Stimulated activated CD4-positive, alpha-beta T cell treated with anti-CD3 and anti-CD28 coated beads, TNF-alpha, amount 100 ng/mL, for 24 hours (primary cell): ENCODE results near the gene EVC.
"Not testable (repeated sequence)": the region's sequence is repeated elsewhere in the genome, so short reads cannot be mapped to it uniquely, and the experiment has no call there.

ENCODE experiments used
- DNase-seq, 3 experiments: peaks; one replicate each; pipeline ENCODE4 v3.0.0-alpha.2; 2020; ENCODE audit warnings: low read depth in 3 of 3

Gene EVC

DNA sequence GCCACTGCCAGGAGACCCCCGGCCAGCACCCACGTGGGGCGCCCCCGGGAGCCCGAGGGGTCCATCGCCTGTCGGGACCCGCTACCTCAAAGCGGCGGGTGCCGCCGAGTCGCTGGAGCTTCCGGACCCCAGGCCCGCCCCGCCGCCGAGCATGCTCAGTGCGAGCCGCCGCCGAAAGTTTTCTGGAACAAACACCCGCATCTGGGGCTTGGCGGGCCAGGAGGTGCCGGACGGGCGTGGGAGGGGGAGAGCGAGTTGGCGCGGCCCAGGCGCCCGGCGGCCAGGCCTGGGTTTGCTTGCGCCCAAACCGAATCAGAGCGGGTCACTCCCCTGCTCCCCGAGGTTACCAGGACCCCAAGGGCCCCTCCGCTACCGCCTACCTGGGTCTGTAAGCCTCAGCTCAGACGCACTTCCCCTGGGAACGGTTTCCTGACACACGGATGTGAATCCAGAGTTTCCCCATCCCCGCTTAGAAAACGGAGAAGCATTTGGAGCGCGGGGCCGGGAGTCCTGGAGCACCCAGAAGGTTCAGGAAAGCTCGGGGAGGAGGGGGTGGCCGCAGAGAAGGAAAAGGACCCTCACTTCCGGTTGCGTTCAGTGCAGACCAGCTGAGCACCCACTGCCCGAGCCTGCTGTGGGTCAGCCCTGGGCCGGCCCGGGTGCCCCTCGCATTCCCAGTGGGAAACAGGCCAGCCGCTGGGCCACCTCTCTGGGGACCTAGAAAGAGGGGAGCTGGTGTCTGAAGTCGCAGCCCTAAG, 2.4 kb upstream of the EVC start, which contains the start of gene EVC2:
Gene EVC2, minus strand, starts transcription at position 111 of the 758 bp plus-strand sequence. Its CDS starts 46 bp downstream, at position 65.
- DNase-seq: peak in 1 of 3 experiments; percentile 21

DNA sequence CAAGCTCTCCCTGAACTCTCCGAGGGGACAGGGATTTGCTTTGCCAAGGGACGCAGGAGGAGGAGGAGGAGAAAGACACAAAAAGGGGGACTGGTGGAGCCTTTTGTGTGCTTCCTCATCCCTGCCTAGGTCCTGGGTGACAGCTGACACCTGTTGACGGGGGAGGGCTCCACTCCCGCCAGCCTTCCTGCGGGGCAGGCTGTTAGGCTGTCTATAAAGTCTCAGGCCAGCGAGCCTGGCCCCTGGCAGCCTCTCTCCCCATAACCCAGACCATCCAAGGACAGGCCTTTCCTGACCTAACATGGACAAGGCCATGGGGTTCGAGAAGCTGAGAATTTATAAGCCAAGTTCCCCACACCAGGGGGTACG, 1.8 kb upstream of the EVC start:
- DNase-seq: no peak

DNA sequence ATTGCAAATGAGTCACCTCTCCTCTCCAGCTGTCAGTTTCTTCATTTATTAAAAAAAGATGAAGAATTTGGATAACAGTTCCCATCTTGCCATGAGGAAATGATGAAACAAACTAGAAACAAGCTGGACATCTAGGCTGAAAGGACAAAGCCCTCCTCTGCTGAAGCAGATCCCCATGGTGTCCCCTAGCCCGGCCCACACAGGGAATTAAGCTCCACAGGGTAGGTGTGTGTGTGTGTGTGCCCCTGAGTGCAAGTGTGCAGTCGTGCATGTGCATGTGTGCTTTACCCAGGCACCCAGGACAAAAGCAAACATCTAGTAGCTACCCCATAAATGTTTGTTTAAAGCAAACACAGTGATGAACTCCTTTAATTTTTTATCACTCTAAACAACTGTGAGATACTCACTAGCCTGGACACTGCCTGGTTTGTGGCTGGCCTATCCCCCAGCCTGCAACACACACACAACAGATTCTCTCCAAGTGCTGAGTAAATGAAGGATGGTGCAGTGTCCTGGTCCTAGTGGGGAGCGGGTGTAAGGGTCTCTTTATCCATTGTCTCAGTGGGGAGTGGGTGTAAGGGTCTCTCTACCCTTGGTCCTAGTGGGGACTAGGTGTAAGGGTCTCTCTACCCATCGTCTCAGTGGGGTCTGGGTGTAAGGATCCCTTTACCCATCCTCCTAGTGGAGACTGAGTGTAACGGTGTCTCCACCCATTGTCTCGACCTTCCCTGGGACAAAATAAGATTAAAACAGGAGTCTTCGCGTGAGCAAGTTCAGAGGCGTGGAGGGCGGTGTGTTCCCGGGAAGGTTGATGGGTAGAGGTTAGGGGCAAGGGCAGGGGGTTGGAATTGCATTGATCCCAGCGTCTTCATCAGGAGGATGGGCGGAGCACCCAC, 688 bp upstream of the EVC start:
- DNase-seq: no peak

DNA sequence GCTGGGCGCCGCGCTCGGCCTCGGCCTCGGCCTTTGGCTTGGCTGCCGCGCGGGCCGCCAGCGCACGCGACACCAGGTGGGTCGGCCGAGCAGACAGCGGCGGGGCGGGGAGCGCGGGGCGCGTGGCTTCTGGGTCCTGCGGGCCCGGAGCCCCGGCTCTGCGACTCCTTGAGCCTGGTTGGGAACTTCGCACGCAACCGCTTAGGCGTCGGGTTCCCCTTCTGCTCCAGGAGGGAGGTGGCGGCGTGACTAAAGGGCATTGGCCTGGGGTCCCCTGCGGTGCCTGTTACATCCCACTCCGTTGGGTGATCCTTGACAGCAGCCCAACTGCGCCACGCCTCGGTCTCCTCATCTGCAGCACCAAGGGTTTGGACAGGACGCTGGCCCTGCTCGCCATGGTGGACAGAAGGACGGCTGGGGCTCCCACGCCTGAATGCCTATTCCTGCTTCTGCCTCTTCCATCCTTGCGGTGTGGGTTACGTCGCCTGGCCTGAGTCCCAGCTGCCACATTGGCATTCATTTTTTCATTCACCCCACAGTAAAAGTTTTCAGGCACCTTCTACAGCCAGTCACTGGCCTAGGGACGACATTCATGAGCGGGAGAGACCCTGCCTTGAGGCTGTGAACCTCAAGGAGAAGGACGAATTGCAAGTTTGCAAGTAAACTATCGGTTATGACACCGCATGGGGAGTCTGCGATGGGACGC, 631 bp downstream of the EVC start:
- no peak for DNase-seq

DNA sequence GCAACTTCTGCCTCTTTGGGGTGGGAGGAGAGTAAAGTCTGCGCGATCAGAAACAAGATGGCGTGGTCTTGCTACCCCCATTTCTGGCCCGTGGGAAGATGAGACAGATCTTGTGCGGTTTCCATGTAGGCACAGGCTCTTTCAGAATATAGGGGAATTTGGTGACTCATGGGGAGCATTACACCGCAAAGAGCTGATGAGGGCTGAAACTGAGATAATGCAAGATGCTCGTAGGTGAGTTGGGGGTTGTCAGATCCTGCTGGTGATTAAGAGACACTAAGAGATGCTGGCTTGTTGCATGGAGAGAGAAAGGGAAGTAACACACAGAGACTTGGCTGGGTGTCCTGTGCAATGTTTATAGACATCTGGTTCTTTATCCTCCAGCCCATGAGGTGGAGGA, 1.5 kb downstream of the EVC start:
- peak in 1 of 3 experiments; percentile 10 for DNase-seq

DNA sequence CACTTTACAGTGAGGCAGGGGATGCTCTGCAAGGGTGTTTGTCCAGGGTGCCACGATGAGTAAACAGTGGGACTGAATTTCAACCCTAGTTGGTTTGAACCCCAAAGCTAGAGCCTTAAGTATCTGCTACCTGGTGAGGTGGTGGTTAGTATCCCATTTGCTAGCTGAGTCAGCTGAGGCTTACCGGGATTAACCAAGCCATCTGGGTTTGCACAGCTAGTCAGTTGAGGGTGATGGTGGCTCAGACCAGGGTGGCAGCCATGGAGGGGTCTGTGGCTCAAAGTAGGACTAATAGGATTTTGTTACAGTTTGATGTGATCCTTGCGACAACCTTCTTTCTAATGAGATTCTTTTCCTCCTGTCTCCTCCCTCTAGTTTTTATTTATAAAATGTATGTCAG, 1.9 kb downstream of the EVC start:
- DNase-seq: no peak

DNA sequence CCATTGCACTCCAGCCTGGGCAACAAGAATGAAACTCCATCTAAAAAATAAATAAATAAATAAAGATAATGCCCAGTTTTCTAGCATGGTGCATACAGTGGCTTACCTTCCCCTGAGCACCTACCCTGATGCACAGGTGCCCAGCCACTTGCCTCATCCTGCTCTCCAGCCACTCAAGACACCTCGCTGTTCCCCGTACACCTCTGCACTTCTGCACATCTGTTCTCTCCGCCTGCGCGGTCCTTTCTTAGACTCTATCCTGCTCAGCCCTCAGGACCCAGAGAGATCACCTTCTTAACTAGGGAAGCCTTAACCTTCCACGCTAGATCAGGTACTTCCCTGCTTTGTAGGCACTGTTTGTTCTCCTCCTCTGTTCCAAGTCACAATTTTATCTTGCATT, 2.9 kb downstream of the EVC start:
- DNase-seq: no peak

DNA sequence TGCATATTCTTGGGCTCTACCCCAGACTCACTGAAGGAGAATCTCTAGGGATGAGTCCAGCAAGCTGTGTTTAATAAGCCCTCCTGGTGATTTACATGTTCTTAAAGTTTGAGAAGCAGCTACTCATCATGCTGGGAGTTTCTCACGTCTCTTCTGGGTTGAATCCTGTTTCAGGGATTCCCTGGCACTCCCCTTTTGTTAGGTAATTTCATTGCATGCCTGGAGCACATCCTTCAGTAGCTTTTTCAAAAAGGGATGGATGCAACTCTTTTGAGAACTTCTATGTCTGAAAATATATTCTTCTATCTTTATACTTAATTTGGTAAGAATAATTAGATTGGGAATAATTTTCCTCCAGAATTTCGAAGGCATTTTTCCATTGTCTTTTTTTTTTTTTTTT, 4.4 kb downstream of the EVC start:
- no peak for DNase-seq

DNA sequence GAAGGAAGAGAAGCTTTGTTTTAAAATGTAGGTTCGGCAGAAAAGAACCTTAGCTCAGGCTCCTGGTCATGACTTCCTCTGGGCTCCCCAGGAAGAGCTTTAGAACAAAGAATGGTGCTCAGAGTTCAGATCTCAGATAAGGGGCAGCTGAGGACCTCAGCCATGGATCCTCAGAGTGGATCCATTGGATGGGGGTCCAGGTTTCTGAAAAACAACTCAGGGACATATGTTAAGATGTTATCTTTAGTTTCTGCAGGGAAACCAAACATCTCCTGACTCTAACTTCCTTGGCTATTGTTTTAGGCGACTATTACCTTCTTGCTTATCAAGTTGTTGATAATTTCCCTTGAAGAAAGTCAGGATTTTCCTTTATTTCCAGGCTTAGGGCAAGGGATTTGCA, 5.4 kb downstream of the EVC start:
- DNase-seq: no peak

DNA sequence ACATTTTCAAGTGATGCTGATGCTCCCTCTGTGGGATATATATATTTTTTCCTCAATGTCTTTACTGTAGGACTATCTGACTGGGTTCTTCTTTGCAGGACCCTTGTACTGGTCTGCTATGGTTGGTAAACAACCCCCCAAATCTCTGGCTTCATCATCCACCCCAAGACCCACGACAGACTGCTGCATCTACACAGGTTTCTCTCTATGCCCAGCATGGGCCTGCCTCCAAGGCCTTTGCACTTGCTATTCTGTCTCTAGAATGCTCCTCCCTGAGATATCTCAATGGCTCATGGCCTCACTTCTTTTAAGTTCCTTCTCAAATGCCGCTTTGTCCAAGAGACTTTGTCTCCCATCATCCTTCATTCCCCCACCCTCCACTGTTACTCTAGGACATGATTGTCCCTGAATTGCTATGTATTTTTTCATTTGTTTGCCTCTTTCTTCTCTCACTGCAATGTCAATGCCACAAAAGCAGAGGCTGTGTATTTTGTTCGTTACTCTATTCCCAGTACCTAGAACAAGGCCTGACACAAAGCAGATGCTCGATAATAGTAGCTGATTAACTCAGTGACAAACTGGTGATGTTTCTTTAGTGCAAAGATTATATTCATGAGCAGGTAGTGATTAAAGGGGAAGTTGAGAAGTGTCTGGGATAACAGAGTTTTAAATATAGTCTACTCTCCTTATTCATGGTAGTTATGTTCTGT, 6.6 kb downstream of the EVC start:
- no peak for DNase-seq

DNA sequence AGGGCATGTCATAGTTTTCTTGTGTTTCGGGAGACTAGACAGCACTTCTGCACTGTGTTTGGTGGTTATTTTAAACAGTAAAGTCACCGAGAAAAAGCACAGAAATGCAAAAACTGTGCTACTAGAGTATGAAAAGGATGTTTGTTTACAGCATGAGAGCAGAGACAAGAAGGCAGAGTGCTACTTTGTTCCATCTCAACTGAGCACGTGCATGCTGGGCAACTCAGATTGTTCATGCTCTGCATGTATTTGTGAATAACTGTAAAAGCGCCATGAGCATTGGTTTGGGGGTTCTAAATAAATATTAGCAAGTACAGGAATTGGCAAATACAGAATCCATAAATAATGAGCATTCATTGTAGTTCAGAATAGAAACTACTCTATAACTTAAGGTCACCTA, 7.4 kb downstream of the EVC start:
- no peak for DNase-seq

DNA sequence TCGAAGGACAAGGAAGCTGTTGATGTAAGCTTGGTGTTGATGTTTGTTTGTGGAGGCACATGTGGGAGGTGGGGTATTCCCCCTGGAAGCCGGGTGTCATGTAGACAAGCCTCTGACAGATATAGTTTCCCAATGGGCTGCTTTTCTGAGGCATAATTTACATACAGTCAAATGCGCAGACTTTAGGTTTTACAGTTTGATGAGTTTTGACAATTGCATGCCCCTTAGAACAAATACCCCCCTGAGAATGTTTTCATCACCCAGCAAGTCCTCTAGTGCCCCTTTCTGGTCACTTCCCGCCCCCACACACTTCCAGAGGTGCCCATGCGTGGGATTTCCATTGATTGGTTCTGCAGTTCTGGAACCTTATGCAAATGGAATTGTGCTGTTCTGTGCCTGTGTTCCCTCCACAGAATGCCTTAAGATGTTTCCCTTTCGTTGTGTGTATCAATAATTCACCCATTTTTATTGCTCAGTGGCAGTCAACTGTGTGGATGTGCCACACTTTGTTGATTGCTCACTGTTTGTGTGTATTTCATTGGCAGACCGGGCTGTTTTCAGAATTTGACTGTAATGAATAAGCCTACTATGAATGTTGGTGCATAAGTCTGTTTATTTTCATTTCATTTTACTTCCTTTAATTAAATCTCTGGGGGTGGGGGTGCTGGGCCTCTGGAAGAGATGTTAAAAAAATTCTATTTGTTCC, 8.5 kb downstream of the EVC start:
- DNase-seq: no peak

DNA sequence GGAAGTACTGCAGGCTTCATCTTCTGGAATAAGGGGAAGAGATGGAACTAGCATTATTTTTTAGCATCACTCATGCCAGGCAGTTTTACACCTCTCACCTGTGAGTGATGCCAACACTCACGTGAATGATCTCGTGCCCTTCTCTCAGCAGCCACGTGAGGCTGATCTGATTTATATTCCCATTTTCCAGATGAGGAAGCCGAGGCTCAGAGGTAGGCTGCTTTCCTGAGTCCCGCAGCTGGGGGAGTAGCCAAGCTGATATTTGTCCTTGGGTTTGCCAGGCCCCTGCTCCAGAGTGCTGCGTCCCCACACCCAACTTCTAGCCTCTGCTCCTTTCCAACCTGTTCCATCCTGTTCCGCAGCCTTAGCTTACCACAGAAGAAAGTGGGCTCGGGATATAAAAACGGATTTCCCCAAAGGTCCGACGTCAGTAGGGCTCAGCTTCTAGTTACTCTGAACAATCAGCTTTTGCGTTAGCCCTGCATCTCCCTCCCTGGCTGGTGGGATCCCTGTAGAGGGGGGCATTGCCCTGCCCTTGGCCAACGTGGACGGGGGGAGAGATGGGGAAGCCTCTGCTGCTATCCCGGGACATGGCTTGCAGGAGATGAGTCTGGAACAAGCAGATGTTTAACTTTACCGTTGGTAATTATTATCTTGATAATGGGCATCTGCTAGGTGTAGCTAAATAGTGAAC, 9.3 kb downstream of the EVC start:
- no peak for DNase-seq

DNA sequence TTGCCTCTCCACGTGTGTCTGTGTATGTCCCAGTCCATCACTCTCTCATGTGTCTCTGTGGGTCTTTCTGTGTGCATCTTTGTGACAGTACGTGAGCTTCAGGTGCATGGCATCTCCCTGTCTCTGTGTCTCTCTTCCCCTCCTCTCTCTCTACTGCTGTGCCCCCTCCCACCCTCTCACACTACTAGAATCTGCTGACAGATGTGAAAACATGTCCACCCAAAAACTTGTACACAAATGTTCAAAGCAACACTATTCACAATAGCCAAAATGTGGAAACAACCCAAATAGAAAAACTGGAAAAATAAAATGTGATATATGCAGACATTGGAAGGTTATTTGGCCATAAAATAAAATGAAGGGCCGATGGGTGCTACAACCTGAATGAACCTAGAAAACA, 10.0 kb downstream of the EVC start:
- DNase-seq: no peak

DNA sequence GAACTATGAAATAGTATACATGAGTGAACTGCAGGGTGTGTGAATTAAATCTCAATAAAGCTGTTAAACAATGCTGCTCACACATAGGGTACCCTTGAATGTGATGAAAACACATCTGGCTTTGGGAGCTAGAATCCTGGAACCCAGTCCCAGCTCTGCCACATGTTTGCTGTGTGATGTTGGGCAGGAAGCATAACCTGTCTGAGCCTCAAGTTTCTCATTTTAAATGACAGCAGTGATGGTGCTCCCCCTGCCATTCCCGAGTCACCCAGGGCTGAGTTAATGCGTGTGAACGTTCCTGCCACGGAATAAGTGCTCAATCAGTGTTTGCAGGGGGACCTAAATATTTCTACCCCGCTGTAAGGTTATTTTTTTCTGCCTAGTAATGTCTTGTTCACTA, 10.9 kb downstream of the EVC start:
- no peak for DNase-seq

DNA sequence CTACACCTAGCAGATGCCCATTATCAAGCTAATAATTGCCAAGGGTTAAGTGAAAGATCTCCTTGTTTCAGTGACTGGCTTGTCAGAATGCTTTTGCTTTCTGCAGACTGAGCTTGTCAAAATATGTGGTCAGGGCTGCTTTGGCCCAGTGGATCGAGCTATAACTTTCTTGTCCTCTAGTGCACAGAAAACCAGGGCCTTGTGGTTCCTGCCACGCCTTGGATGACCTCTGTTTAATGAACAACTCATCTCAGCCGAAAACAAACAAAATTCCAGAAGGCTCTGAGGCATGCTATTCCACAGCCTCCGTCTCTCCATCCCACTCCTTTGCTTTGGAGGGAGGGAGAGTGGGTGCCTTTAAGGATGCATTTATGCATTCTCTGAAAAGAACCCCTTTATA, 11.3 kb downstream of the EVC start:
- no peak for DNase-seq

DNA sequence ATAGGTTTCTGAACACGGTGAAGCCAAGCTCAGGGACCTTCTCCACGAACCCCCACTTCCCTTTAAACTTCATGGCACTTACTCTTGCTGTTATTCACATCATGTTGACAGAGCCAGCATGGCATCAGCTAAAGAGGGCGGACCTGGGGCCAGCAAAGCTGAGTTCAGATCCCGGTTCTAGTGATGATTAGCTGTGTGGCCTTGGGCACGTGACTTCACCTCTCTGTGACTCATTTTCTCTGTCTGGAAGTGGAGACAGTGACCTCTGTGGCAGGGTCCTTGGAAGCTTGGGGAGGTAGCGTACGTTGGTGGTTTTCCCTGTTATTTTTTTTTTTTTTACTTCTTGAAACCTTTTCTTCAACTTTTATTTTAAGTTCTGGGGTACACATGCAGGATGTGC, 13.4 kb downstream of the EVC start:
- DNase-seq: no peak

DNA sequence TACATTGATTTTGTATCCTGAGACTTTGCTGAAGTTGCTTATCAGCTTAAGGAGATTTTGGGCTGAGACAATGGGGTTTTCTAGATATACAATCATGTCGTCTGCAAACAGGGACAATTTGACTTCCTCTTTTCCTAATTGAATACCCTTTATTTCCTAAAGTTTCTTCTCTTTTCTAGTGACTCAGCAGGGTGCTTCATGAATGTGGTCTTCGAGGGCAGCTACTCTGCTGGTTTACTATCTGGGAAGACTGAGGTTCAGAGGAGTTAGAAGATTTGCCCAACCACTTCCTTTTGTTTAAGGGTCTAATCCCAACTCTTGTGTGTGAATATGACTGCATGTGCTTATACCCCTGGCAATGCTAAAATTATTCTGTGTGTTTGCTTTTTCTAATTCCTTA, 17.4 kb downstream of the EVC start:
- not testable (repeated sequence) for DNase-seq

DNA sequence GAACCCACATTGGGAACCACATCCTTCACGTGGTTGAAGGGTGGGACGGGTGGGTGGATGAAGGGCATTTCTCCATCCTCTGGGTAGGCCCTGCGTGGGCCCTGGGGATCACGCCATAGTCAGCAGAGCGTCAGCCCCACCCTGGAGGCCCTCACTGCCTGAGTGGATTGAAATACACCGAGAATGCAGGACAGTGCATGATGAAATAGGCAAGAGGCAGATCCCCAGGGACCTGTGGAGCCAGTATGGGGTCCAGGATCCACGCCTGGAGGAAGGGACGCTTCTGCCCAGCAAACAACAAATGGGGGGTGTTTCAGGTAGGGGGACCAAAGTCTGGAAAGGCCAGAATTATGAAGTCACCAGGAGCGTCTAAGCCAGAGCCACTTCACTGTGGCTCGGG, 19.4 kb downstream of the EVC start:
- DNase-seq: no peak
